SIG-M5 treated with dmso at 0.1 percent for 504 hours (cell line): ENCODE results near the gene NEUROD2.

Experiments used
- DNase-seq: peaks from one replicate; lab custom pipeline; 2025; ENCODE audit not compliant: unreplicated experiment; lab: John Stamatoyannopoulos, UW

Gene NEUROD2

GRCh38 chr17:39635614-39636176 is 28.0 kb upstream of the NEUROD2 start:
- DNase-seq: no peak

GRCh38 chr17:39634384-39634871 is 26.7 kb upstream of the NEUROD2 start:
- DNase-seq: peak; percentile 61

- DNase-seq: no peak
Measured at GRCh38 chr17:39633570-39634183, 26.0 kb upstream of the NEUROD2 start.

GRCh38 chr17:39632153-39632941 is 24.6 kb upstream of the NEUROD2 start:
- DNase-seq: no peak

- DNase-seq: no peak
Measured at GRCh38 chr17:39631403-39631802, 23.7 kb upstream of the NEUROD2 start.

- peak; percentile 86 for DNase-seq
Measured at GRCh38 chr17:39629898-39630297, 22.2 kb upstream of the NEUROD2 start.

GRCh38 chr17:39629494-39629880 is 21.8 kb upstream of the NEUROD2 start:
- no peak for DNase-seq

- DNase-seq: no peak
Measured at GRCh38 chr17:39628655-39629493, 21.2 kb upstream of the NEUROD2 start.

- DNase-seq: no peak
Measured at GRCh38 chr17:39627712-39628516, 20.2 kb upstream of the NEUROD2 start.

GRCh38 chr17:39627047-39627711 is 19.5 kb upstream of the NEUROD2 start:
- DNase-seq: no peak

GRCh38 chr17:39626171-39627046 is 18.7 kb upstream of the NEUROD2 start, which contains the start of gene PPP1R1B:
PPP1R1B (plus strand) TSS chr17:39626952; CDS start chr17:39627393, 441 bp downstream.
- no peak for DNase-seq

GRCh38 chr17:39625198-39625785 is 17.6 kb upstream of the NEUROD2 start:
- DNase-seq: no peak

- DNase-seq: no peak
Measured at GRCh38 chr17:39624313-39624712, 16.6 kb upstream of the NEUROD2 start.

- peak; percentile 68 for DNase-seq
Measured at GRCh38 chr17:39623356-39623950, 15.7 kb upstream of the NEUROD2 start.

- DNase-seq: peak; percentile 51
Measured at GRCh38 chr17:39622380-39623006, 14.8 kb upstream of the NEUROD2 start.

- DNase-seq: peak; percentile 84
Measured at GRCh38 chr17:39621523-39622379, 14.0 kb upstream of the NEUROD2 start.

GRCh38 chr17:39619786-39620101 is 12.0 kb upstream of the NEUROD2 start:
- DNase-seq: no peak
